Hematopoietic multipotent progenitor cell treated with erythropoietin and hydrocortisone succinate and interleukin-3 and kit ligand, for 8 days (in vitro differentiated cells): ENCODE measurements around the gene NKIRAS2.

Source experiments
- DNase-seq: peaks from one replicate; pipeline ENCODE4 v3.0.0-alpha.2; 2015

NKIRAS2 gene

GRCh38 chr17:42027961-42028790 lies 8.3 kb downstream of the NKIRAS2 start:
- no peak for DNase-seq

- no peak for DNase-seq
Observed at GRCh38 chr17:42028791-42029127, 8.9 kb downstream of the NKIRAS2 start.

DNA sequence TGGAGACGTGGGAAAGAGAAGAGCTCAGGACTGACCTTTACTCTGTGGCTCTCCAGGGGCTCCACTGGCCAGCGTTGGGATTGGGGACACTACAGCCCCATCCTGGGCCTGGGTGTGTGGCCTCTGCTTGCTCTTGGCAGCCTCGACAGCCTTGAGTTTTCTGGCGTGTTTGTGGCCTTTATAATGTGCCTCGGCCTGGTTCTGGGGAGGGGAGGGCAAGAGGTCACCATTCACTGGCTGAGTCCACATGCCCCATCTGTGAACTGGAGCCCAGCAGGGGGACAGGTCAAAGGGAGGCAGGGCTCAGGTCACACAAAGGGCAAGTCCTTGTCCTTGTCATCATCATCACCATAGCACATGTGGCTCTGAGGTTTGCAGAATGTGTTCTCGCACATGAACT lies 11.7 kb downstream of the NKIRAS2 start:
- DNase-seq, result no peak

DNA sequence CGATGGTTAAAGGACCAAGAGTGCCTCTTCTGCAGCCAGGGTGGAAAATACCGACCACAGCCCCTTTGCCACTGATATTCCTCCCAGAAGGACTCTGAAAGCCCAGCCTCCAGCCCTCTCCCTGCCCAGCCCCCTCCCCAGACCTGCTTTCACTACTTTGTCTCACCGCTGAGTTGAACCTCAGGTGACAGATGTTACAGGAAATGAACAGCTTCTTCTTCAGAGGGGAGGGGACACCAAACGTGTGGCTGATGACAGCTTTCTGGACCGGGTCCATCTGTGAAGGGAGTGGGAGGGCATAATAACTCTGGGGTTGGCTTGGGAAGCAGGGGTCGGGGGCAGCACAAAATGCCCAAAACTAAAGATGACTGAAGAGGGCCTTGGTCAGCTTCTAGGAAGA lies 14.2 kb downstream of the NKIRAS2 start:
- DNase-seq, result no peak

DNA sequence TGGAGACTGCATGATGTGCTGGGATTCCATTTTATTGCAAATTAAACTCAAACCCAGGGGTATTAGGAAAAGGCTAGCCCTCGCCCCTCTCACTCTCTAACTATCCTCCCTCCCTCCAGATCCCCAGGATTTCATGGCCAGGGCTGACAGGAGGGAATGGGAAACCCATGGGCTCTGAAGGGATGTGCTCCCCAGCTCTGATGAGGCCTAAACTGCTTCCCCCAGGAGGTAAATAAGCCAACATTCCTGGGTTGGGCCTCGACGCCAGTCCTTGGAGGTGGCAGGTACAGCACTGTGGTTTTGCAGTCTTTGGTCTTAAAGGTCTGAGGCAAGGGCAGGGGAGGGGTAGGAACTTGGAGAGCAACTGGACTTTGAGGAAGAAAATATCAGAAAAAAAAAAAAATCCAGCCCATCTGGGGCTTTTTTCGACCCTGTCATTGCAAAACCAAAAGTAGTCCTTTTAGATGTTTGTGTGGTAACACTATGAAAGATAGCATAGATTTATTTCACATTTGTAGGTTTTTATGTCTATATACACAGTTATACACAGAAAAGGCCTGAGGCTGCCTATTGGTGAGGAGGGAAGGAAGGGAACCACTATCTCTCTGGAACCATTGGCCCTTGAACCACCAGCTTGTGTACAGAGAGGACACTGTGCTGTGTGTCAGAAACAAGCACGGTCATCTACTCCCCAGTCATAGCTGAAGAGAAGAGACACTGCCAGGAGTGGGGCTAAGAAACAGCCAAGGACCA lies 18.5 kb downstream of the NKIRAS2 start:
- no peak for DNase-seq

DNA sequence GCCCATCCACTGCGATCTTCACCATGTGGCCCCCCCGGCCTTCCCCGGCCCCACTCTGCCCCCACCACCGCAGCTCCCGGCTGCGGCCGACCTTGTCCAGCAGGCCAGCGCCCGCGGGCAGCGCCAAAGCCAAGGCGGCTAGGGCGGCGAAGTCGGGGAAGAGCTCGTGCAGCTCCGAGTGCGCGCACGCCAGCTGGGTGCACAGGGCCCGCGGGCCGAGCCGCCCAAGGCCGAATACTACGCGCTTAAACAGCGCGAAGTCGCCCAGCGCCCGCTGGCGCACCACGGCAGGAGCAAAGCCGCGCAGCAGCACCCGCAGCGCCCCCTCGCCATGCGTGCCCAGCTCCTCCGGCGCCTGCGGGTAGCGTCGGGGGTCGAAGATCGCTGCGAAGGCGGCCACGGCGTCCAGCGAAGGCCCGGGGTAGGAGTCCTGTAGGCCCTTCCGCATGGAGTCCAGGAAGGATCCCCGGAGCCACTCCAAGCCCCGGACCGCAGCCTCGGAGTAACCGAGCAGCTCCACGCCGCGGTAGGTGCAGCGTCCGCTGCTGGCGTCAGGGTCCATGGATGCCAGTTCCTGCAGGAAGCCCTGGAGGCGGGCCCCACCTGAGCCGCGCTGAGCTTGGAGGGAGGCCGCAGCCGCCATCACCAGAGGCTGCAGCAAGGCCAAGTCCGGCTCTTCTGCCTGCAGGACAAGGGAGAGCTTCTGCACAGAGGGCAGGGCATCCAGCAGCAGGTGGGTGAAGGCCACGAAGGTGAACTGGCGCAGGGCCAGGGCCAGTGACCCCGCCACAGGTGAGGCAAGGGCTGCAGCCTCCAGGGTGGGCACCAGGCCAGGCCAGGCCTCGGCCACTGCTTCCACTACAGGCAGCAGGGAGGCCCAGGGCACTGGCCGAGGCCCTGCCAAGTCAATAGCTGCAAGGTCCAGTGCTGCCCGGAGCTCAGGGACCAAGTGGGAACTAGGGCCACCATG lies 20.2 kb downstream of the NKIRAS2 start:
- no peak for DNase-seq

GRCh38 chr17:42040818-42041217 lies 20.9 kb downstream of the NKIRAS2 start:
- DNase-seq, result no peak

- DNase-seq, result no peak
Observed at GRCh38 chr17:42041619-42042018, 21.7 kb downstream of the NKIRAS2 start.

DNA sequence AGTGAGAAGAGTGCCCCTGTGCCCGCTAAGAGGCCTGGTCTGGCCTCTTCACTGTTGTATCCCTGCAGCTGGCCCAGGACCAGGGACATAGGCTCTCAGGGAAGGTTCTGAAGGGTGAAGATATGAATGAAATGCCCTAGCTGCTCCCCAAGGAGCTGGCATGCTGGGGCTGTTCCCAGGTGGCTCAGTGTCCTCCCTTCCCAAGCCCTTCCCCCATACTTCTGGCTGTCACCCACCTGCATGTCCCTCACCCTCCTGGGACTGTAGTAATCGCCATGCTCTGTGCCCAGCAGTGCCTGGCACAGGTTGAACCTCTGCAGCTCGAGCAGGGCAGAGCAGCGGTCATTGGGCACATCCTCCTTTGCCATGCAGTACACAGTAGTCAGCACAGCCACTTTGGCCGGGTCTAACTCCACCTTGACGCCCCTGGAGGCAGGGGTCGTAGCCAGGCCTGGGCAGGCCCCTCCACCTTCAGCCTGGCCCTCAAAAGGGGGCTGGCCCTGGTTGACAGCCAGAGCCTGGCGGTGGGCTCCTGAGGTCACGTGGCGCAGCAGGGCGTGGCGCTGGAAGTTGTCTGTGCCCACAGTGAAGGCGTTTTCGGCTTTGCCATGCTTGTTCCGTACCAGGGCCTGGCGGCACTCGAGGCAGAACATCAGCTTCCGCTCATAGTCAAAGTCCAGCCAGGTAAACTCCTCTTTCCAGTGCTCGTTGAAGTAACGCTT lies 22.9 kb downstream of the NKIRAS2 start:
- no peak for DNase-seq

GRCh38 chr17:42045719-42046118 lies 25.8 kb downstream of the NKIRAS2 start:
- DNase-seq, result no peak

DNA sequence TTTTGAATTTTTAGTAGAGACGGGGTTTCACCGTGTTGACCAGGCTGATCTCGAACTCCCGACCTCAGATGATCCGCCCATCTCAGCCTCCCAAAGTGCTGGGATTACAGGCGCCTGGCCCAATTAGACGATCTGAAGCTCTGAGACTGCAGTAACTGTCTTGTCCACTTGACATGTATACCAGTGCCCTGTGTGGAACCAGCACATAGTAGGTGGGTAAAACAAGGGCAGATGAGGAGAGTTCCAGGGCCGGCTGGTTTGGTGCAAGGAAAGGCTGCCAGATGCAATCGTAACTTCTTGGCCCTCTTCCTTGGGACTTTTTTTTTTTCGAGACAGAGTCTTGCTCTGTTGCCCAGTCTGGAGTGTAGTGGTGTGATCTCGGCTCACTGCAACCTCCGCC lies 27.5 kb downstream of the NKIRAS2 start:
- no peak for DNase-seq

GRCh38 chr17:42049834-42050392 lies 30.0 kb downstream of the NKIRAS2 start:
- DNase-seq, result no peak

GRCh38 chr17:42050393-42051012 lies 30.6 kb downstream of the NKIRAS2 start, which contains the start of gene C17orf113:
Gene C17orf113, minus strand, starts transcription at chr17:42050601. Its CDS starts 7,225 bp downstream, at chr17:42043376.
- DNase-seq, result peak; percentile 45

DNA sequence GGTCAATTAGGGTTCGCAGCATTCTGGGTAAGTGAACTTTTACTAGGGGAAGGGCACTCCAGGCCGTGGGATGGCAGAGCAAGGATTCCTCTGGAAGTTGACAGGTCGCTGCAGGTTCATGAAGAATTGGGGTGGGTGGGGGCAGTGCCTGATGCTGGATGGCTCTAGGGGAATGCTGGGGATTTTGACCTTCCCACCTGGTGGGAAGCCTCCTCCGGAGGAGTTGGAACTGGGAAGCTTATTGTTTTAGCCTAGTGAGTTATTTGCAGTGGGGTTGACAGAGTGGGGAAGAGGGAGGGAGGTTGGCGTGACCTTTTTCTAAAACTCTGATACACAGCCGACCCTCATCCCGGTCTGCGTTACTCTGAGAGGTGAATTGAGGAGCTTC lies 31.1 kb downstream of the NKIRAS2 start:
- no peak for DNase-seq

GRCh38 chr17:42051645-42052044 lies 31.8 kb downstream of the NKIRAS2 start:
- no peak for DNase-seq

- no peak for DNase-seq
Observed at GRCh38 chr17:42052346-42052877, 32.5 kb downstream of the NKIRAS2 start.

GRCh38 chr17:42053731-42054500 lies 34.0 kb downstream of the NKIRAS2 start:
- DNase-seq, result no peak

DNA sequence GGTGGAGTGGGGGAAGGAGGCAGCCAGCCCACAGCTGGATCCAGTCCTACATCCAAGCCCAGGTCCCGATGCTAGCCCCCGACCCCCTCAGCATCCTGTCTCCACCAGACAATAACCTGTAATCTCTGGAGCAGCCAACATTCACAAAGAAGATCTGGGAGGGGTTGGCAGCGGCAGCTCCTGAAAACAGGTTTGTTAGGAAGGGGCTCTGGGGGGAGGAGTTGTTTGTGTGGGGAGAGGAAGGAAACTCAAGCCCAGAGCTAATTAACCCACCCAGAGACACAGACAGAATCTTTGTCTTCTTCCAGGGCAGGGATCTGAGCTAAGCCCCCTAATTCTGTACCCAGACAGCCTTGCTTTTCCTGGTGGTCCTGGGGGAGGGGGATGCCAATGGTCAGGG lies 35.1 kb downstream of the NKIRAS2 start:
- no peak for DNase-seq

DNA sequence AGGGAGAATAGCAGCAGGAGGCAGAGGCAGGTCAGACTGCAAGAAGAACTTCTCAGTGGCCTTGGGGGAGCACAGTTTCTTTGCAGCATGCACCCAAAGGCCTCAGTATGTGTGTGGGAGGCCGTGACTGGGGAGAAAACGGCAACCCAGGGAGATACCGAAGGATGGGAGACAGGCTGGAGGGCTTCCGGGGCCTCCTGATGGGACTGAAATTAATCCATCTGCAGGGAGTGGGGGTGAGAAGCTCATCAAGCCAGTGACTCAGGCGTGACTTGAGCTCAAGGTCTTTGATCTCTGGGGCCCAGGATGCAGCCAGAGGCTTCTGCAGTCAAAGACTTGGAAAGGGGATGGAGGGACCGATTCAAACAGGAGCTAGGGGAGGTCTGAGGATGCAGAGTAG lies 35.6 kb downstream of the NKIRAS2 start:
- DNase-seq, result no peak

GRCh38 chr17:42056635-42057034 lies 36.7 kb downstream of the NKIRAS2 start:
- no peak for DNase-seq

DNA sequence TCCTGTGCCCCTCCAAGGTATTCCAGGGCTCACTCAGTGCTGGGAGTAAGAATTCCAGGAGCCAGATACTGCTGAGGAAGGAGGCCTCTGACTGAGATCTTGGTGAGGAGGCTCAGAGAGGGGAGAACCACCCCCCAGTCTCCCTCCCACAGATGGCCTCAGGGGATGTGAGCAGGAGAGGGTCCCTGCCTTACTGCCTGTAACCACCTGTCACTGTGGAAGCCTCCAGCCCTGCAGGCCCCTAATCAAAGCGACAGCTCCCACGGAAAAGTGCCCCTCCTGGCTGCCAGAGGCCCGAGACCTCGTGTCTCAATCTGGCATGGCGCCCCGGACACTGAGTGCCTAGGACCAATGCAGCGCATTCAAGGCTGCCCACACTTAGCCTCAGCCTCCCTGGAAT lies 38.2 kb downstream of the NKIRAS2 start:
- DNase-seq, result no peak
